H1 (cell line): ENCODE data around the gene CTLA4. TPM values are rescaled to one million over a fixed set of nuclear protein-coding genes. Genes with fewer than 3 reads are reported as not detected.

ENCODE experiments used
- CTCF ChIA-PET: fragments of 300-600 bp; sonication (Branson Sonifier 250); formaldehyde crosslinking; loops from one replicate; lab custom pipeline; 2021; ENCODE audit not compliant: partially characterized antibody; lab: Charles Lee
- POLR2A ChIA-PET: fragments of 300-600 bp; sonication (Branson Sonifier 250); formaldehyde crosslinking; loops from one replicate; lab custom pipeline; 2021; ENCODE audit warnings: inconsistent platforms; ENCODE audit not compliant: partially characterized antibody; lab: Charles Lee
- DNase-seq, 2 experiments: peaks; one replicate each; pipeline versions ENCODE4 v3.0.0 to v3.0.0-alpha.2; 2010 to 2022; ENCODE audit warnings: low spot score in 2 of 2, low read depth in 1 of 2, mixed read lengths in 1 of 2
- FAIRE-seq: peaks from 2 replicates; lab custom pipeline; 2011; peaks lifted over from hg19 to GRCh38; lab: Jason Lieb, UNC
- H2AFZ ChIP-seq: 2 replicates; pipeline ENCODE4 v1.8.1; 2012; ENCODE audit warnings: low read length, inconsistent platforms
- H2AK5ac ChIP-seq: 2 replicates; pipeline ENCODE4 v1.6.1; 2013; ENCODE audit warnings: low read depth, low read length
- H2BK120ac ChIP-seq: replicated peaks from 2 replicates; pipeline ENCODE3; 2013; ENCODE audit warnings: low read depth, low read length, inconsistent platforms
- H2BK12ac ChIP-seq: 2 replicates; pipeline ENCODE4 v1.6.1; 2013; ENCODE audit warnings: low read depth, low read length
- H2BK15ac ChIP-seq: 2 replicates; pipeline ENCODE4 v1.6.1; 2013; ENCODE audit warnings: low read length
- H2BK20ac ChIP-seq: 2 replicates; pipeline ENCODE4 v1.6.1; 2013; ENCODE audit warnings: low read length
- H2BK5ac ChIP-seq: 2 replicates; pipeline ENCODE4 v1.6.1; 2013; ENCODE audit warnings: low read depth, low read length
- H3K14ac ChIP-seq: 2 replicates; pipeline ENCODE4 v1.6.1; 2013; ENCODE audit warnings: inconsistent platforms; ENCODE audit not compliant: insufficient read length
- H3K18ac ChIP-seq: 2 replicates; pipeline ENCODE4 v1.6.1; 2013; ENCODE audit warnings: low read length; ENCODE audit errors: extremely low read depth
- H3K23ac ChIP-seq: 2 replicates; pipeline ENCODE4 v1.6.1; 2013; ENCODE audit warnings: inconsistent platforms; ENCODE audit not compliant: insufficient read length
- H3K23me2 ChIP-seq: 2 replicates; pipeline ENCODE4 v1.6.1; 2013; ENCODE audit warnings: low read depth, low read length
- H3K27ac ChIP-seq: 2 replicates; pipeline ENCODE4 v1.6.1; 2011; ENCODE audit warnings: low read depth, low read length, inconsistent platforms
- H3K27me3 ChIP-seq, 4 experiments: replicated peaks in 1 of 4; 1 replicate in 1 of 4; 2 replicates in 3 of 4; pipeline versions ENCODE4 v1.6.1 to v1.8.1; 2011 to 2013; ENCODE audit warnings: low read length in 3 of 4, mild to moderate bottlenecking in 3 of 4, inconsistent platforms in 2 of 4, mixed read lengths in 2 of 4, moderate library complexity in 1 of 4; ENCODE audit not compliant: control insufficient read depth in 3 of 4, insufficient read depth in 3 of 4; ENCODE audit errors: extremely low read depth in 1 of 4
- H3K36me3 ChIP-seq, 4 experiments: 2 replicates each; pipeline versions ENCODE4 v1.6.1 to v1.8.1; 2011 to 2013; ENCODE audit warnings: mild to moderate bottlenecking in 4 of 4, low read length in 3 of 4, moderate library complexity in 2 of 4, control low read depth in 1 of 4, inconsistent platforms in 1 of 4; ENCODE audit not compliant: insufficient read depth in 4 of 4, control insufficient read depth in 2 of 4
- H3K4ac ChIP-seq: replicated peaks from 2 replicates; pipeline ENCODE3; 2013; ENCODE audit warnings: low read length, low read depth, mixed read lengths, inconsistent platforms; ENCODE audit not compliant: insufficient read length
- H3K4me1 ChIP-seq, 4 experiments: replicated peaks in 1 of 4; 1 replicate in 1 of 4; 2 replicates in 3 of 4; pipeline versions ENCODE4 v1.6.1 to v1.8.1; 2011 to 2013; ENCODE audit warnings: low read length in 3 of 4, inconsistent platforms in 2 of 4, mixed read lengths in 1 of 4; ENCODE audit not compliant: insufficient read depth in 4 of 4, control insufficient read depth in 3 of 4
- H3K4me2 ChIP-seq, 2 experiments: 2 replicates each; pipeline versions ENCODE4 v1.6.1 to v1.8.1; 2011 to 2013; ENCODE audit warnings: low read depth in 2 of 2, low read length in 2 of 2, control low read depth in 1 of 2, inconsistent platforms in 1 of 2, mild to moderate bottlenecking in 1 of 2; ENCODE audit not compliant: insufficient read depth in 1 of 2
- H3K4me3 ChIP-seq, 4 experiments: fragments of 200-600, 300-600 bp in 1 of 4; sonication (generic), shearing (Covaris generic), sonication (Bioruptor Twin) in 1 of 4; 2 replicates each; pipeline versions ENCODE4 v1.5.1 to v1.8.1; 2011 to 2016; ENCODE audit warnings: low read length in 4 of 4, low read depth in 3 of 4, control low read depth in 2 of 4, inconsistent platforms in 2 of 4, mild to moderate bottlenecking in 2 of 4, mixed read lengths in 1 of 4, moderate library complexity in 1 of 4; ENCODE audit not compliant: insufficient read depth in 2 of 4; ENCODE audit errors: extremely low read depth in 1 of 4
- H3K56ac ChIP-seq: replicated peaks from 2 replicates; pipeline ENCODE3; 2013; ENCODE audit warnings: low read depth, mild to moderate bottlenecking, mixed read lengths, low read length, inconsistent platforms; ENCODE audit not compliant: insufficient read length
- H3K79me1 ChIP-seq: 2 replicates; pipeline ENCODE4 v1.6.1; 2013; ENCODE audit warnings: low read depth, low read length, control low read depth
- H3K79me2 ChIP-seq, 2 experiments: 2 replicates each; pipeline versions ENCODE4 v1.6.1 to v1.8.1; 2012 to 2013; ENCODE audit warnings: low read length in 2 of 2, mild to moderate bottlenecking in 2 of 2, inconsistent platforms in 1 of 2; ENCODE audit not compliant: insufficient read depth in 2 of 2, control insufficient read depth in 1 of 2
- H3K9ac ChIP-seq, 4 experiments: replicated peaks in 1 of 4; 1 replicate in 1 of 4; 2 replicates in 3 of 4; pipeline versions ENCODE4 v1.6.1 to v1.8.1; 2011 to 2013; ENCODE audit warnings: low read depth in 3 of 4, low read length in 3 of 4, control low read depth in 2 of 4, mild to moderate bottlenecking in 2 of 4, moderate library complexity in 2 of 4, inconsistent platforms in 1 of 4; ENCODE audit errors: extremely low read depth in 1 of 4
- H3K9me3 ChIP-seq, 2 experiments: 2 replicates each; pipeline versions ENCODE4 v1.6.1 to v1.8.1; 2012 to 2013; ENCODE audit warnings: mild to moderate bottlenecking in 2 of 2, moderate library complexity in 2 of 2, control low read depth in 1 of 2, inconsistent platforms in 1 of 2, low read depth in 1 of 2, low read length in 1 of 2, mixed read lengths in 1 of 2; ENCODE audit not compliant: insufficient read depth in 2 of 2
- H4K20me1 ChIP-seq, 2 experiments: replicated peaks in 1 of 2; 2 replicates each; pipeline versions ENCODE3 to v1.8.1; 2011 to 2013; ENCODE audit warnings: inconsistent platforms in 2 of 2, low read length in 2 of 2, mild to moderate bottlenecking in 1 of 2; ENCODE audit not compliant: insufficient read depth in 2 of 2, control insufficient read depth in 1 of 2
- H4K5ac ChIP-seq: 2 replicates; pipeline ENCODE4 v1.6.1; 2013; ENCODE audit warnings: low read length, low read depth, mixed read lengths, inconsistent platforms; ENCODE audit not compliant: insufficient read length
- H4K8ac ChIP-seq: 2 replicates; pipeline ENCODE4 v1.8.0; 2013; ENCODE audit warnings: mild to moderate bottlenecking, moderate library complexity, low read length, inconsistent platforms; ENCODE audit not compliant: insufficient read depth; ENCODE audit errors: extremely low read depth
- H4K91ac ChIP-seq: replicated peaks from 2 replicates; pipeline ENCODE3; 2013; ENCODE audit warnings: low read length, mixed read lengths, inconsistent platforms; ENCODE audit not compliant: insufficient read length
- BACH1 ChIP-seq: IDR thresholded peaks from 2 replicates; pipeline ENCODE4 v1.6.1; 2012; ENCODE audit warnings: low read length, improper control_type of control experiment
- CHD2 ChIP-seq: IDR thresholded peaks from 2 replicates; pipeline ENCODE4 v1.6.1; 2012; ENCODE audit warnings: low read length, improper control_type of control experiment
- CREB1 ChIP-seq: IDR thresholded peaks from 2 replicates; pipeline ENCODE4 v1.6.1; 2012; ENCODE audit warnings: inconsistent platforms
- CTCF ChIP-seq, 3 experiments: IDR thresholded peaks; 1 replicate in 2 of 3; 2 replicates in 1 of 3; pipeline versions ENCODE4 v1.5.1 to v1.6.1; 2011; ENCODE audit warnings: low read length in 3 of 3, mild to moderate bottlenecking in 3 of 3, inconsistent platforms in 2 of 3, low read depth in 1 of 3, moderate library complexity in 1 of 3; ENCODE audit not compliant: insufficient read depth in 1 of 3; ENCODE audit errors: control extremely low read depth in 1 of 3
- EP300 ChIP-seq, 2 experiments: IDR thresholded peaks; 1 replicate in 1 of 2; 2 replicates in 1 of 2; pipeline ENCODE4 v1.6.1; 2011 to 2012; ENCODE audit warnings: low read depth in 2 of 2, low read length in 2 of 2, mild to moderate bottlenecking in 2 of 2, borderline replicate concordance in 1 of 2, inconsistent platforms in 1 of 2, moderate library complexity in 1 of 2
- GTF2F1 ChIP-seq: IDR thresholded peaks from 2 replicates; pipeline ENCODE4 v1.6.1; 2012; ENCODE audit warnings: low read depth, low read length, improper control_type of control experiment, borderline replicate concordance
- NANOG ChIP-seq: IDR thresholded peaks from 2 replicates; pipeline ENCODE4 v1.6.1; 2011; ENCODE audit warnings: low read length, low read depth, mild to moderate bottlenecking, inconsistent platforms; ENCODE audit not compliant: insufficient read depth, poor library complexity, severe bottlenecking
- POU5F1 ChIP-seq: IDR thresholded peaks from 2 replicates; pipeline ENCODE4 v1.6.1; 2011; ENCODE audit warnings: low read depth, mild to moderate bottlenecking, low read length, moderate library complexity
- RAD21 ChIP-seq, 2 experiments: IDR thresholded peaks in 1 of 2; conservative IDR thresholded peaks in 1 of 2; 2 replicates each; pipeline ENCODE4 v1.6.1; 2011; ENCODE audit warnings: low read depth in 2 of 2, low read length in 2 of 2, improper control_type of control experiment in 1 of 2, inconsistent platforms in 1 of 2, mild to moderate bottlenecking in 1 of 2, moderate library complexity in 1 of 2
- SAP30 ChIP-seq: fragments of 300-600 bp; sonication (generic); IDR thresholded peaks from 2 replicates; pipeline ENCODE4 v1.7.1; 2012; ENCODE audit warnings: low read length, moderate library complexity, mild to moderate bottlenecking, inconsistent platforms; ENCODE audit not compliant: insufficient read depth, insufficient replicate concordance
- SIRT6 ChIP-seq: IDR thresholded peaks from one replicate; pipeline ENCODE4 v1.7.1; 2012; ENCODE audit warnings: low read length, inconsistent platforms
- SP2 ChIP-seq: IDR thresholded peaks from 2 replicates; pipeline ENCODE4 v1.6.1; 2012; ENCODE audit warnings: mild to moderate bottlenecking, low read length, inconsistent platforms
- SRF ChIP-seq: IDR thresholded peaks from 2 replicates; pipeline ENCODE4 v1.6.1; 2011; ENCODE audit warnings: mild to moderate bottlenecking, low read depth, low read length, moderate library complexity
- TCF12 ChIP-seq: IDR thresholded peaks from 2 replicates; pipeline ENCODE4 v1.6.1; 2011; ENCODE audit warnings: low read depth, mild to moderate bottlenecking, low read length
- polyA plus RNA-seq, 7 experiments: library from polyadenylated mRNA; depleted of rRNA in 3 of 7; stranded (reverse) in 5 of 7; unstranded in 2 of 7; fragments of >200 nt in 5 of 7; fragments of 200-250 nt in 2 of 7; gene quantifications; 1 replicate in 5 of 7; 2 replicates in 1 of 7; 4 replicates in 1 of 7; pipeline versions ENCODE4 v1.2.1 to v1.2.3, GENCODE V29; 2011 to 2013; ENCODE audit warnings: missing spikeins in 2 of 7, mixed read lengths in 2 of 7
- total RNA-seq: library from RNA; stranded (reverse); fragmentation: NEBNext Ultra II Directional; extraction: Animal tissue kit (Norgen Biotek cat#: 25700); gene quantifications from 2 replicates; pipeline ENCODE4 v1.2.1, GENCODE V29; 2021

Gene CTLA4
- total and polyA plus RNA-seq, 2 of the 8 experiments (the other 6 are each of a cell fraction or from before 2014, with no cell fraction given): not detected

- Histone ChIP-seq H3K4me3 (no peak overlapping the region), H2AFZ (no peak overlapping the region), H3K27me3 (no peaks in the 10 kb centered on the region), H2BK20ac (no peak overlapping the region), H2AK5ac (no peak overlapping the region), H2BK15ac (no peak overlapping the region), H3K18ac (no peak overlapping the region), H4K20me1 (no peaks in the 10 kb centered on the region), H3K79me1 (no peaks in the 10 kb centered on the region), H3K9me3 (no peaks in the 10 kb centered on the region), H4K91ac (no peak overlapping the region), H3K4me1 (no peaks in the 10 kb centered on the region), H3K14ac (no peak overlapping the region), H4K8ac (no peak overlapping the region), H3K36me3 (no peaks in the 10 kb centered on the region), H3K9ac (no peak overlapping the region), H3K27ac (no peak overlapping the region), H3K56ac (no peak overlapping the region), H3K23me2 (no peaks in the 10 kb centered on the region), H2BK12ac (no peak overlapping the region), H3K23ac (no peak overlapping the region), H3K4ac (no peak overlapping the region), H3K4me2 (no peak overlapping the region), H2BK5ac (no peak overlapping the region), H4K5ac (no peak overlapping the region), H2BK120ac (no peak overlapping the region), H3K79me2 (no peaks in the 10 kb centered on the region)
- ChIA-PET CTCF (no interaction called here), POLR2A (no interaction called here)
- DNase-seq: no peak
- FAIRE-seq: no peak
- TF ChIP-seq SAP30 (no peak), BACH1 (no peak), CHD2 (no peak), NANOG (no peak), SP2 (no peak), SIRT6 (no peak), EP300 (IDR thresholded peaks at IDR 0.05; ENCODE audit: borderline replicate concordance in 1 of 2, low read depth in 2 of 2, low read length in 2 of 2) (no peak), CTCF (IDR thresholded peaks at IDR 0.05; ENCODE audit: control extremely low read depth in 1 of 3, insufficient read depth in 1 of 3, low read depth in 1 of 3, low read length in 3 of 3) (no peak), POU5F1 (no peak), GTF2F1 (no peak), CREB1 (no peak), RAD21 (IDR thresholded peaks at IDR 0.05 in 1 of 2, conservative IDR thresholded peaks at IDR 0.05 in 1 of 2; ENCODE audit: low read depth in 2 of 2, low read length in 2 of 2) (no peak), SRF (no peak), TCF12 (no peak)
Measured at GRCh38 chr2:203893401-203893800, 25.8 kb downstream of the CTLA4 start.
